ENCODE results near the gene ROCK2. TPM values are rescaled to one million over a fixed set of nuclear protein-coding genes. Genes with fewer than 3 reads are reported as not detected.

The ROCK2 gene
- total and polyA plus RNA-seq, 9 of the 15 experiments (the other 6 are each of a cell fraction or from before 2014, with no cell fraction given): 4.9 to 30.6 (median 14.3) TPM

GRCh38 chr2:11279398-11279797 lies 65.0 kb downstream of the ROCK2 start:
- Histone ChIP-seq H3K9me3 (replicated peaks; ENCODE audit: control insufficient read depth, insufficient read depth, low read depth, low read length) (no peaks in the 10 kb centered on the region; the same call in 1 of the 2 replicates), H4K20me1 (replicated peaks; ENCODE audit: control insufficient read depth, insufficient read depth, low read length) (no peaks in the 10 kb centered on the region), H3K79me2 (ENCODE audit: control insufficient read depth, insufficient read depth, low read length) (peaks cover 16% of the 10 kb centered on the region), H3K9me1 (ENCODE audit: control insufficient read depth, insufficient read depth, low read length) (no peaks in the 10 kb centered on the region), H3K27me3 (ENCODE audit: control insufficient read depth in 2 of 2, insufficient read depth in 2 of 2, low read length in 2 of 2) (no peaks in the 10 kb centered on the region), H3K4me2 (ENCODE audit: insufficient read depth, low read length) (peak overlapping the region; percentile 20; the same call in 1 of the 2 replicates), H3K4me3 (no peak overlapping the region), H3K9ac (ENCODE audit: insufficient read depth in 1 of 2, low read depth in 2 of 2, low read length in 2 of 2) (no peak overlapping the region), H3K27ac (ENCODE audit: extremely low read depth, low read depth, low read length) (peak overlapping the region; percentile 42; the same call in 2 of the 3 replicates), H3K36me3 (ENCODE audit: control insufficient read depth, insufficient read depth, low read length) (peaks cover 19% of the 10 kb centered on the region), H3K4me1 (replicated peaks in 1 of 2; ENCODE audit: control insufficient read depth in 2 of 2, insufficient read depth in 2 of 2, low read length in 2 of 2) (peaks cover 6 to 12% of the 10 kb centered on the region in 2 experiments; a peak in 3 of 5 replicates), H2AFZ (ENCODE audit: low read depth, low read length) (no peak overlapping the region)
- intact Hi-C loops (cut with micrococcal nuclease): loop anchor here (5.0 kb wide), 1 partner anchor 63 kb away; the partner anchor contains the start of gene ROCK2
- peak; percentile 78 for FAIRE-seq
- ATAC-seq: peak; percentile 91
- peak; percentile 33 to 80 (median 44) for DNase-seq (ENCODE audit: extremely low read depth in 1 of 4, low spot score in 3 of 4)
- no TSS peak for BruUV-seq (replicated peaks)
- ChIA-PET POLR2A (no interaction called here), CTCF (ENCODE audit: low intra/inter-chr PET ratio) (no interaction called here)
- whole genome bisulfite sequencing (ENCODE audit: insufficient coverage, low coverage, missing lambda C conversion rate): 0% methylated on average over 4 of the region's 4 CpGs
- in situ Hi-C loops (cut with MboI): no loop called here
- TF ChIP-seq, protein P1, sequence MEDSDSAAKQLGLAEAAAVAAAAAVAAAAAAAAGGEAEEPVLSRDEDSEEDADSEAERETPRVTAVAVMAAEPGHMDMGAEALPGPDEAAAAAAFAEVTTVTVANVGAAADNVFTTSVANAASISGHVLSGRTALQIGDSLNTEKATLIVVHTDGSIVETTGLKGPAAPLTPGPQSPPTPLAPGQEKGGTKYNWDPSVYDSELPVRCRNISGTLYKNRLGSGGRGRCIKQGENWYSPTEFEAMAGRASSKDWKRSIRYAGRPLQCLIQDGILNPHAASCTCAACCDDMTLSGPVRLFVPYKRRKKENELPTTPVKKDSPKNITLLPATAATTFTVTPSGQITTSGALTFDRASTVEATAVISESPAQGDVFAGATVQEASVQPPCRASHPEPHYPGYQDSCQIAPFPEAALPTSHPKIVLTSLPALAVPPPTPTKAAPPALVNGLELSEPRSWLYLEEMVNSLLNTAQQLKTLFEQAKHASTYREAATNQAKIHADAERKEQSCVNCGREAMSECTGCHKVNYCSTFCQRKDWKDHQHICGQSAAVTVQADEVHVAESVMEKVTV (CRISPR knock-in tag; IDR thresholded peaks at IDR 0.05): no peak
- TF ChIP-seq MYC (IDR thresholded peaks at IDR 0.05; ENCODE audit: low read depth, low read length): no peak
- no peak for TF ChIP-seq MYC (CRISPR knock-in tag; IDR thresholded peaks at IDR 0.05; ENCODE audit: borderline replicate concordance, low read depth)
- TF ChIP-seq RCOR1 (IDR thresholded peaks at IDR 0.05; ENCODE audit: borderline replicate concordance in 1 of 2, low read depth in 2 of 2, low read length in 2 of 2): peak in 1 of 2 experiments; percentile 80; a peak in 1 of 4 replicates
- TF ChIP-seq MEF2A (IDR thresholded peaks at IDR 0.05; ENCODE audit: control insufficient read depth, low read depth, low read length): no peak
- TF ChIP-seq E2F3 (CRISPR knock-in tag; IDR thresholded peaks at IDR 0.05): no peak
- no peak for TF ChIP-seq CHD1 (IDR thresholded peaks at IDR 0.05; ENCODE audit: low read length)
- peak; percentile 78 for TF ChIP-seq MBD2 (IDR thresholded peaks at IDR 0.05; ENCODE audit: borderline replicate concordance, low read depth)
- TF ChIP-seq KDM2B (CRISPR knock-in tag; IDR thresholded peaks at IDR 0.05): no peak
- no peak; the same call in 1 of the 2 replicates for TF ChIP-seq EZH2 (IDR thresholded peaks at IDR 0.05; ENCODE audit: borderline replicate concordance, low read depth, low read length)
- no peak for TF ChIP-seq LCOR (CRISPR knock-in tag; IDR thresholded peaks at IDR 0.05)
- TF ChIP-seq, protein P2, sequence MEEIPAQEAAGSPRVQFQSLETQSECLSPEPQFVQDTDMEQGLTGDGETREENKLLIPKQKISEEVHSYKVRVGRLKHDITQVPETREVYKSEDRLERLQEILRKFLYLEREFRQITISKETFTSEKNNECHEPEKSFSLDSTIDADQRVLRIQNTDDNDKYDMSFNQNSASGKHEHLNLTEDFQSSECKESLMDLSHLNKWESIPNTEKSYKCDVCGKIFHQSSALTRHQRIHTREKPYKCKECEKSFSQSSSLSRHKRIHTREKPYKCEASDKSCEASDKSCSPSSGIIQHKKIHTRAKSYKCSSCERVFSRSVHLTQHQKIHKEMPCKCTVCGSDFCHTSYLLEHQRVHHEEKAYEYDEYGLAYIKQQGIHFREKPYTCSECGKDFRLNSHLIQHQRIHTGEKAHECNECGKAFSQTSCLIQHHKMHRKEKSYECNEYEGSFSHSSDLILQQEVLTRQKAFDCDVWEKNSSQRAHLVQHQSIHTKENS (CRISPR knock-in tag; IDR thresholded peaks at IDR 0.05): no peak
- no peak; the same call in 1 of the 2 replicates for TF ChIP-seq KAT7 (CRISPR knock-in tag; IDR thresholded peaks at IDR 0.05; ENCODE audit: borderline replicate concordance)
- no peak for TF ChIP-seq SAFB (IDR thresholded peaks at IDR 0.05; ENCODE audit: borderline replicate concordance, low read depth, low read length)
- TF ChIP-seq DIDO1 (tag; IDR thresholded peaks at IDR 0.05; ENCODE audit: low read depth): no peak
- TF ChIP-seq, protein P3, sequence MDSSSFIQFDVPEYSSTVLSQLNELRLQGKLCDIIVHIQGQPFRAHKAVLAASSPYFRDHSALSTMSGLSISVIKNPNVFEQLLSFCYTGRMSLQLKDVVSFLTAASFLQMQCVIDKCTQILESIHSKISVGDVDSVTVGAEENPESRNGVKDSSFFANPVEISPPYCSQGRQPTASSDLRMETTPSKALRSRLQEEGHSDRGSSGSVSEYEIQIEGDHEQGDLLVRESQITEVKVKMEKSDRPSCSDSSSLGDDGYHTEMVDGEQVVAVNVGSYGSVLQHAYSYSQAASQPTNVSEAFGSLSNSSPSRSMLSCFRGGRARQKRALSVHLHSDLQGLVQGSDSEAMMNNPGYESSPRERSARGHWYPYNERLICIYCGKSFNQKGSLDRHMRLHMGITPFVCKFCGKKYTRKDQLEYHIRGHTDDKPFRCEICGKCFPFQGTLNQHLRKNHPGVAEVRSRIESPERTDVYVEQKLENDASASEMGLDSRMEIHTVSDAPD (CRISPR knock-in tag; IDR thresholded peaks at IDR 0.05): no peak
- no peak for TF ChIP-seq LARP7 (IDR thresholded peaks at IDR 0.05)
- no peak for TF ChIP-seq U2AF1 (optimal IDR thresholded peaks at IDR 0.05; ENCODE audit: low read depth, low read length)
- TF ChIP-seq PHB (CRISPR knock-in tag; IDR thresholded peaks at IDR 0.05): no peak
- peak; percentile 99 for TF ChIP-seq CBFA2T3 (IDR thresholded peaks at IDR 0.05)
